Hematopoietic multipotent progenitor cell treated with erythropoietin and hydrocortisone succinate and interleukin-3 and kit ligand, for 6 days (in vitro differentiated cells): Measurements from ENCODE around the gene HECA.
"Not testable (repeated sequence)": the region's sequence is repeated elsewhere in the genome, so short reads cannot be mapped to it uniquely, and the experiment has no call there.

ENCODE experiments used
- DNase-seq: peaks from one replicate; pipeline ENCODE4 v3.0.0-alpha.2; 2015

The HECA gene, protein sequence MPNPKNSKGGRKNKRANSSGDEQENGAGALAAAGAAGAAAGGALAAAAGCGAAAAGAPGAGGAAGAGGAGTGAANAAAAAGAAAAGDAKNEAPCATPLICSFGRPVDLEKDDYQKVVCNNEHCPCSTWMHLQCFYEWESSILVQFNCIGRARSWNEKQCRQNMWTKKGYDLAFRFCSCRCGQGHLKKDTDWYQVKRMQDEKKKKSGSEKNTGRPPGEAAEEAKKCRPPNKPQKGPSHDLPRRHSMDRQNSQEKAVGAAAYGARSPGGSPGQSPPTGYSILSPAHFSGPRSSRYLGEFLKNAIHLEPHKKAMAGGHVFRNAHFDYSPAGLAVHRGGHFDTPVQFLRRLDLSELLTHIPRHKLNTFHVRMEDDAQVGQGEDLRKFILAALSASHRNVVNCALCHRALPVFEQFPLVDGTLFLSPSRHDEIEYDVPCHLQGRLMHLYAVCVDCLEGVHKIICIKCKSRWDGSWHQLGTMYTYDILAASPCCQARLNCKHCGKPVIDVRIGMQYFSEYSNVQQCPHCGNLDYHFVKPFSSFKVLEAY

DNA sequence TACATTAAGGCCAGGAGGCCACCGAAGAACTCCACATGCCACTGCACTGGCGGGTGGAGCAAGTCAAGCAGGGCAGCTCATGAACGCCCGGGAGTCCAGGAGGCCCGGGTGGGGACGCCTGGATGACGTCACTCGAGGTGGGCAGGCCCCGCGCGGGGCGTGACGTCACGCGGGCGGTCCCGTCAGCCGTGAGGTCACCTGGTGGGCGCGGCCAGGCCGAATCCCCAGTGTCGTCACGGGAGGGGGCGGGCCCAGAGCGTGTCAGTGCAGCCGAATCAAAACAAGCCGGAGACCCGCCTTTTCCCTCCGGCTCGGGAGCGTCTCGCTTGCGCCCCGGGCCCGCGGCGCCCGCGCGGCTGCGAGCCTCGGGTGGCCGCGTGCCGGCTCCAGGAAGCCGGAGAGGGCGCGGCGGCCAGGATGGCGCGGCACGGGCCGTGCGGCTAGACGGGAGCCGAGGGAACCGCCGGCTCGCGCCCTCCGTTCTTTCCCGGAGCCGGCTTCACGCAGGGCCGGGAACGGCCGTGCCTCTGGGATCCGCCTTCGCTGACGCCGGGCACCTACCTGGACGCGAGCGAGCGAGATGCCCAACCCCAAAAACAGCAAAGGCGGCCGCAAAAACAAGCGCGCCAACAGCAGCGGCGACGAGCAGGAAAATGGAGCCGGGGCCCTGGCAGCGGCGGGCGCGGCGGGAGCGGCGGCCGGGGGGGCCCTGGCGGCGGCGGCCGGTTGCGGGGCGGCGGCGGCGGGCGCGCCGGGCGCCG, at the start of gene HECA:
TSS of gene HECA (plus strand) at position 264 of the 761 bp plus-strand sequence. CDS start at position 581, 317 bp downstream.
- peak; percentile 95 for DNase-seq

DNA sequence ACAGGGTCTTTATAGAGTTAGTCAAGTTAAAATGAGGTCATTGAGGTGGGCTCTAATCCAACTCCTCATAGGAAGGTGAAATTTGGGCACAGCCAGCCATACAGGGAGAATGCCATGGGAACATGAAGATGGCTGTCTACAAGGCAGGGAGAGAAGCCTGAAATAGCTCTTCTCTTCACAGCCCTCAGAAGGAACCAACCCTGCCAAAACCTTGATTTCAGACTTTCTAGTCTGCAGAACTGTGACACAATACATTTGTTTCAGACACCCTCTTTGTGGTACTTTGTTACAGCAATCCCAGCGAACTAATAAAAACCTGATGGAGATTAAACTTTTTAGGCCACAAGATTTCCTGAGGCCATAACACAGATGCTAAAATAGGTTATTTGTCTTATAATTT, 43.1 kb upstream of the HECA start:
- DNase-seq = no peak

DNA sequence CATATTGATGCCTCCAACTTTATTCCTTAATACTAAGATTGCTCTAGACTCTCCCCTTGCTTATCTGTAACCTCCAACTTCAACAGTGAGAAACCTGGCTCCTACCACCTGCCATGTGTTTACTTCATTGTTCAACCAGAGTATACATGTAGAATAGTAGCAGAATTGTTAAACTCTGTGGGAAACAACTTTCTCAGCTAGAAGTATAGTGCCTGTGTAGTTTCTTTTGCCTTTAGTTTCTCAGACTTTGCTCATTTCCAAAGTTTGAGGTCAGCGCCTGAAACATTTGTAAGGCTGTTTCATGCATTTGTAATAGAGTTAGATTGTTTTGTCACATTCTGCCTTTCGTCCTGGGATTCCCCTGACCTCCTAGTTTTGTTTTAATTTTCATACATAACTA, 34.9 kb upstream of the HECA start:
- no peak for DNase-seq

DNA sequence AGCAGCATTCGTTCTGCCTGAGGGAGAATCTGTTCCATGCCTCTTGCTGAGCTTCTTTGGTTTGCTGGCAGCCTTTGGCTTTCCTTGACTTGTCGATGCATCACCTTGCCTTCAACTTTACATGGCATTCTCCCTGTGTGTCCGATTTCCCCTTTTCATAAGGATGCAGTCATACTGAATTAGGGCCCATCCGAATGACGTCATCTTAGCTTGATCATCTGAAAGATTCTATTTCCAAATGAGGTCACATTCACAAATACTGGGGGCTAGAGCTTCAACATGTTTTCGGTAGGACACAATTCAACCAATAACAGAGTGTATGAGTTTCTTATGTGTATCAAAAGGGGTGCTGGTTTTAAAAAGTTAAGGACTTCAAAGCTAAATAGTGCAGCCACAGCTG, 27.8 kb upstream of the HECA start:
- no peak for DNase-seq

DNA sequence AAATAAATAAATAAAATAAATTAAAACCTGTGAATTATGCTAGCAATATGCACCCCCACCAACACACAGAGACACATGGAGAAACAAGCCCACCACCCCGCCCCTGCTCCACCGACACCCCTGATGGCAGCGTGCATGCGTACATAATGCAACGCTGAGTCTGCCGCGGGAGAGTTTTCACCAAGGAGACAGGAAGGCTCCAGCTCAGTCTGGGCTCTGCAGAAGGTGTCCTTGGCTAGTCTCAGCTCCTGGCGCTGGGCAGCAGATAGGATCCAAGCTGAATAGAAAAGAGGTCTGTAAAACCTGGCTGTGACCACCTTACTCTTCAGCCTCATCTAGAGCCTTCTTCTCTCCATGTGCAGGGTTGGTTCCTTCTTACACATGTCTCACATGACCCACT, 26.5 kb upstream of the HECA start:
- no peak for DNase-seq

DNA sequence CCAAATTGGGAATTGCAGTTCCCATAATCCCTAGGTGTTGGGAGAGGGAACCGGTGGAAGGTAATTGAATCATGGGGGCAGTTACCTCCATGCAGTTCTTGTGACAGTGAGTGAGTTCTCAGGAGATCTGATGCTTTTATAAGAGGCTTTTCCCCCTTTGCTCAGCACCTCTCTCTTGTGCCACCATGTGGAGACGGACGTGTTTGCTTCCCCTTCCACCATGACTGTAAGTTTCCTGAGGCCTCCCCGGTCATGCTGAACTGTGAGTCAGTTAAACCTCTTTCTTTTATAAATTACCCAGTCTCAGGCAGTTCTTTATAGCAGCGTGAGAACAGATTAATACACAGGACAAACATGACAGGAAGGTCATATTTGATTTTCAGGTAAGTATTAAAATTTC, 25.3 kb upstream of the HECA start:
- peak; percentile 51 for DNase-seq

DNA sequence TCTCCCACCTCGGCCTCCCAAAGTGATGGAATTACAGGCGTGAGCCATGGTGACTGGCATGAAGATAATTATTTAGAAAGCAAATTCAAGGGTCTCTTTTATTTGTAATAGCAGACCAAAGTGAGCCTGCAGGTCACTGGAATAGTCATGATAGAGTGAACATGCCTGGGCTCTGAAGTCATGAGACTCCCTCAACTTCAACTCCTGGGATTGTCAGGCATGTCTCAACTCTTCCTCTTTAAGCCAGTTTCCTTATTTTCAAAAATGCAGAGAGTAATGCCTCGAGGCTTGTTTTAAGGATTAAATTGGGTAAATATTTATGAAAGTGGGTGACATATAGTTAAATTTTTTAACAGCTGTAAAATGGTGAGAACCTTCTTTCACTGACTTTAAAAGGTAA, 22.7 kb upstream of the HECA start:
- DNase-seq = no peak

DNA sequence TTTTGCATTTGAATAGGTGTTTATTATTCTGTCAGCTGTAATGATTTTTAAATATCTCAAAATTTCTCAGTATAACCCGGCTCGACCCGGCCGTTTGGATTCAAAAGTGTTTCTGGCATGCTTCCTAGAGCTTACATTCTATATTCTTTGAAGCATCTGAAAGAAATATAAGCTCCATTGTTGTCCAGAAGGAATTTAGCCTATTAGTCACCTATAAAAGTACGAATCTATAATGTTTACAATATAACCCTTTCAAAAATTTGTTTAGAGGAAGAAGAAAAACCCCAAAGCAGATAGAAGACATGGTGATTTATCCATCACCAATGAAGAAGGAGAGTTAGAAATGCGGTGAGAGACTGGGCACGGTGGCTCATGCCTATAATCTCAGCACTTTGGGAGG, 22.3 kb upstream of the HECA start:
- no peak for DNase-seq

DNA sequence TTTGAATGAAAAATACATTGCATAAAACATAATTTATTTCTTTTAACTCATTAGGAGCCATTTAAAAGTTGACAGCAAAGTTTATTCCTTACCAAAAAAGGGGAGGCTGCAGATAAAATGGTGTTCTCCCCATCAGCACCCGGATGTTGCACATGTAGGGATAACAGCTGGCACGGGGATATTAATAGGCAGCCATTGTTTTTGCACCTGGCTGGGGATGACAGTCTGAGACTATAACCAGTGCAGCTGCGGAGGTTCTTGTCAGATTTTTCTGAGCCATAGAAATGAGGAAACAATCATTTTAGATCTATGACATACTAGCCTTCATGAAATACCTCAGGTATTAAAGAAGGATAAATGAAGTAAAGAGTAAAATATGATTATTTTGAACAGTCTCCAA, 20.1 kb upstream of the HECA start:
- no peak for DNase-seq

DNA sequence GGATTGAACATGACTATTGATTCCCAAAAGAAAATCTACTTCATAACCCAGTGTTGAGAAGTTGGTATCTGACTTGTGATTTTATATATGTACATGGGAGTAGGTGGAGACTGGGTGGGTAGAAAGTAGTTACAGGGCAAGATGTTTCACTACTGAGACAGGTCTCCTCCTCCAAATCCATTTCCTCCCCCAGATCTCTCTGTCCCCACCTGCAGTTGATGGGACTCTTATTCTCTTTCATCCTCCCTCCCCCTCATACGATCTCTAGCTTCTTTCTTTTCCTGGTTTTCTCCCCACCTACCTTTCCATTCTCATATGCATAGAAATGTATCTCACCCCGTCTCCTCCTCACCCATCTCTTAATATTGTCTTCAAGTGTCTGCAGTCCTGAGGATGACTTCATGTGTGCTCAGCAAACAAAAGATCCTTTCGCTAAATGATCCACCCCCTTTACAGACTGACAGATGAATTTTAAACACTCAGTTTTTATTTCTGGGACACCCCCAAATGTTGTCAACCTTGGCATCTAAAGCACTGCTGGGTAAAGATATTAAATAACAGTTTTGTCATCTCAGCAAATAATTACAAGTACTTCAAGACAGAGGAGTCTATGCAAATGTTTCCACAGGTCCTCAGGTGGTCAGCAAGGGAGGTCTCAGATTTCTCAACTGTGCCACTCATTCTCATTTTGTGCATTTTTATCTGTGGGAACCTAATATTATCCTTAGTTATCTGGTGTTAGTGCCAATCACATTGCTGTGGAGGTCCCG, 18.7 kb upstream of the HECA start:
- DNase-seq = no peak

DNA sequence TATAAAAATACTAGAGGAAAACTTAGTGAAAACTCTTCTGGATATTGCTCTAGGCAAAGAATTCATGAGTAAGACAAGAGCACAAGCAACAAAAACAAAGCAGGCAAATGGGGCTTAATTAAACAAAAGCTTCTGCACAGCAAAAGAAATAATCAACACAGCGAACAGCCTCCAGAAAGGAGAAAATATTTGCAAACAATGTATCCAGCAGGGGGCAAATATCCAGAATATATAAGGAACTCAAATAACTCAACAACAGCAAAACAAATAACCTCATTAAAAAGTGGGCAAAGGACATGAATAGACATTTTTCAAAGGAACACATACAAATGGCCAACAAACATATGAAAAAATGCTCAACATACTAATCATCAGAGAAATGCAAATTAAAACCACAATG, 17.1 kb upstream of the HECA start:
- peak; percentile 30 for DNase-seq

DNA sequence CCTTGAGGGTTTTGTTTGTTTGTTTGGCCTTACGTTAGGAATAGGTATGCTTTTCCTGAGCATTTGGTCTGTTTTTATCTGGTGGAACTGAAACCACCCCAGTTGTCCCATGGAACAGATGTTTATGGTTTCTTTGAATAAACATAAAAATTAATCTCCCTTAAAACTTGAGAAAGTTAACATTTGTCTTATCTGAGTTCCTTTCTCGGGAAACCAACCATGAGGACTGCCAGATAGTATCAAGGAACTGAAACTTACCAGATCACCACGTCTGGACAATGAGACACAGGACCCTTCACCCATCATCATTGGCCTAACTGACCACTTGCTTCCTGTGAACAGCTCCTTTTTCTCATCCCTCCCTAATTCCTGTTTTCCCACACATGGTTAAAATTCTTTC, 15.3 kb upstream of the HECA start:
- no peak for DNase-seq

DNA sequence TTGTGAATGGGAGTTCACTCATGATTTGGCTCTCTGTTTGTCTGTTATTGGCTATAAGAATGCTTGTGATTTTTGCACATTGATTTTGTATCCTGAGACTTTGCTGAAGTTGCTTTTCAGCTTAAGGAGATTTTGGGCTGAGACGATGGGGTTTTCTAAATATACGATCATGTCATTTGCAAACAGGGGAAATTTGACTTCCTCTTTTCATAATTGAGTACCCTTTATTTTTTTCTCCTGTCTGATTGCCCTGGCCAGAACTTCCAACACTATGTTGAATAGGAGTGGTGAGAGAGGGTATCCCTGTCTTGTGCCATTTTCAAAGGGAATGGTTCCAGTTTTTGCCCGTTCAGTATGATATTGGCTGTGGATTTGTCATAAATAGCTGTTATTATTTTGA, 12.1 kb upstream of the HECA start:
- not testable (repeated sequence) for DNase-seq

DNA sequence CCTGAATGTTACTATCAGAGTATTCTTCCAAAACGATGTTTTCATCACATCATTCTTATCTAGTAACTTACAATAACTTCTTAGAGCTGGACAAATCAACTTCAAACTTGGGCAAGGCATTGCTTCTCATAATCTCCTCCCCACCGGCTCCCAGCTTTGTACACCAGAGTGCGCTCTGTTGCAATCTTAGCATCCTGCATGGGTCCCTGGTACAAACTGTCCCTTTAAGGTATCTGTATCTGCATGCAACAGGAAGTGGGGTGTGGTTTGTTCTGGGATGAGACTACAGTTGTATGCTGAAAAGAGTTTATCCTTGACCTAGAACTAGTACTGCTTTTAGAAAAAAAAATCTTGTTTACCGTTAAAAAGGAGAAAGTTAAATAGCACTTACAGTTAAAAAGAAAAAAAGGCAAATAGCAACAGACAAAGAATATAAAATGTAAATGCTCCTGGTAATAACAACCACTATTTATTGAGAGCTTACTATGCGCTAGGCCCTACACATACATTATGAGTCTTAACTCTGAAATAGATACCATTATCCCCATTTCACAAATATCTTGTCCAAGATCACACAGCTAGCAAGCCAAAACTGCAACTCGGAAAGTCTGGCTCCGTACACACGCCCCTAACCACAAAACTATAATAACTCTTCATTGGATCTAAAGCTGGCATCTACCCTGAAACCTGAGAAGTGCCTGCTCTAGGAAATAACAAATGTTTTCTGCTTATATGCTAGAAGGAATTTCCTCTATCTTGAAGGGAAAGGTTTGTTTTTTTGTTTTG, 9.8 kb upstream of the HECA start:
- DNase-seq = peak; percentile 96

DNA sequence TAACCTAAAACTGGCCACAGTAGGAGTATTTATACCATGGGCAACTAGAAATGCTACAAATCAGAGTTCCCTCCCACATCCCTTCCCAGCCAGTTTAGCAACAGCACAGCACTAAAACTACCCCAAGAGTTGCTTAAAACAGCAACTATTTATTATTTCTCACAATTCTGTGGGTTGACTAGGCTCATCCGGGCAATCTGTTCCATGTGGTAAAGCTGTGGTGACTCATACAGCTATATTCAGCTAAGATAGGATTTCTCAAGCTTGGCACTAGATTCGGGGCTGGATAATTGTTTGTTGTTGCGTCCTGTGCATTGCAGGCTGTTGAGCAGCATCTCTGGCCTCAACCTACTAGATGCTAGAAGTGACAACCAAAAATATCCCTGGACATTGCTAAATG, 8.6 kb upstream of the HECA start:
- DNase-seq = peak; percentile 34

DNA sequence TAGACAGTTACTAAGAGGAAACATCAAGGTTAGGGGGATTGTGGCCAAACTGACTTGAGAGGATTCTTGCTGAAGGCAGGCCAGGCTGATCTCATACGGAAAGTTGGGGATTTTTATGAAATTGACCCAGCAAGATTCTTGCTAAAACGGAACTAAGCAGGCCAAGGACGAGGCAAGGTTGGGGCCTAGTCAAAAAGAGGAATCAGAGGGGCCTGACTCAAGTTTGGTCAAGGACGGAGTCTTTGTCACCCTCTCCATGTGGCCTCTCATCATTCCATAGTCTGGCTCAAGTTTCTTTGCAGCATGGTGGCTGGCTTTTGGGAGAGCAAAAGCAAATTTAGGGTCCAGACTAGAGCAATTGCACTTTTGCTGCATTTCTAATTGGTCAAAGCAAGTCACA, 7.9 kb upstream of the HECA start:
- DNase-seq = no peak

DNA sequence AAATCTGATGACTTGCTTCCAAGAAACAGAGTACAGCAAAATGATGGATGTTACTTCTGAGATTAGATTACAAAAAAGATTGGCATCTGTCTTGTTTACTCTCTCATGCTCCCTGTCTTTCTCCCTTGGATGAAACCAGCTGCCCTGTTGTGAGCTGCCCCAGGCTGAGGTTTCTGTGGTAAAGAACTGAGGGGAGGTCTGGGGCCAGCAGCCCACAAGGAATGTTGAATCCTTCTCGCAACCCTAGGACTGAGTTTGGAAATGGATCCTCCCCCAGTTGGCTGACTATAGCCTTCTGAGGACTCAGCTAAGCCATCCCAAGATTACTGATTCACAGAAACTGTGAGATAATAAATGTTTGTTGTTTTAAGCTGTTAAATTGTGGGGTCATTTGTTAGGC, 5.6 kb upstream of the HECA start:
- no peak for DNase-seq

DNA sequence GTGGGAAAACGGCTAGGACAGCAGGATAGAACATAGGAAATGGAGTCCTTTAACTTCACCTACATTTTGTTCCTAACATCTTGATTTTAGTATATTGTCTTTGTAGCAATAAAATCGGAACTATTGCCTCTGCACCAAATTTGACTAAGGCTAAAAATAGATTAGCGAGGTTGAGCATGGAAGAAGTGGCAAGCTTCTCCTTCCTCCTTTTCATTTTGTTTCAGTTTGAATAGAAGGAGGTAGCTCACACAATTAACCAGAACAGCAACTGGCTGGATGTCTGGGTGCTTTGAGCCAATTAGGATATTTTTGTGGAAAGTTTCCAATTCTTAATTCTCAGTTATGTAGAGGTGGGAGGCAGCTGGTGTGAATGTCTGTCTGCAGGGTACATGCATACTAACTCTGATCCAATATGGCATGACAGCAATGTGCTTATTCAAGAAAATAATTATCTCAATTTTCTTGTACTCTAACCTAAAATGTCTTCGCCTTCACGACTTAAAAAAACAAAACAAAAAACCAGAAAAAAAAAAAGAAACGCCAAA, 3.1 kb upstream of the HECA start:
- peak; percentile 22 for DNase-seq

DNA sequence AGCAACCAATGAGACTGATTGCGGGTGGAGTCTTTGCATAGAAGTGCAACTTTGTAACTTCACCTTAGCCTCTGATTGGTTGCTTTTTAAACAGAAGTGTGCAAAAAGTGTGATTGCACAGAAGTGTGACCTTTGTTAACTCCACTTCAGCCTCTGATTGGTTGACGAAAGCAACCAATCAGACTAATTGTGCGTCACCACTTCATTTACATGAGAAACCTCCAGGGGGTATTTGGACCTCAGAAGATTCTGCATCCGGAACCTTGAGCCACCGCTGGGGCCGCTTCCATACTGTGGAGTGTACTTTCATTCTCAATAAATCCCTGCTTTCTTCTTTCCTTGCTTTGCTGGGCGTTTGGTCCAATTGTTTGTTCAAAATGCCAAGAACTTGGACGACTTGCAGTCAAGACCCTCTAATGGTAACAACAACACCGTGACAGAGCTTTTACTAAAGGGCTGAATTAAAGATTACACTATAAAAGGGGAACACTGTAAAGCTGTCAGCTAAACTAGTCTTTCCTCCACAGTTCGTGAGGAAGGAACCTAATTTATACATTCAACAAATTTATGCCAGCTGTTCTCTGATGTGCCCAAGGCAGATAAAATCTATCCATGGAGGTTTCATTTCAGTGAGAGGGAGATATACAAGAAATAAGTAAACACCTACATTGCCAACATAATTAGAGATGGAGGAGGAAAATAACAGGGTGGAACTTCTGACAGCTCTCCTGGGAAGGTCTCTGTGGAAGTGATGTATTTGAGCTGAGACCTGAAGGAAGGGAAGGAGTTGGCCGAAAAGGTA, 1.4 kb upstream of the HECA start:
- DNase-seq = no peak

DNA sequence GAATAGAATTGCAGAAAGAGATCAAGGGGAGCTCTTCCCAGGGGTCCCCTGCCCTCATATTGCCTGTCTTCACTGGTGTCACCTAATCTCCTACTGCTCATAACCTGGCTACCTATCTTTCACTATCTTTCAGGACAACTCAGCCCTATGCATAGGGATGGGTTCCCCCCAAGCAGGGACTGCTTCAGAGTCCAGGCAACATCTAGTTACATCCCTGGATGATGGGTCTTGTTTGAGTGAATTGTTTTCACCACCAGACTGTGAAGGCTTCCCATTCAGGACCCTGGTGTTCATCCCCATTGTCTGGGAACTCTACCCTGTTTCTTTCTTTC, 850 bp upstream of the HECA start:
- DNase-seq = no peak
